GM12891 (cell line): ENCODE measurements around the gene DSTN.

ENCODE experiments used
- DNase-seq: peaks from one replicate; pipeline ENCODE4 v3.0.0; 2011; ENCODE audit warnings: low spot score; ENCODE audit not compliant: insufficient read length
- FAIRE-seq: peaks from 2 replicates; lab custom pipeline; 2011; peaks lifted over from hg19 to GRCh38; lab: Jason Lieb, UNC
- PAX5 ChIP-seq: IDR thresholded peaks from 2 replicates; pipeline ENCODE4 v1.6.1; 2011; ENCODE audit warnings: low read length, moderate library complexity, mild to moderate bottlenecking; ENCODE audit not compliant: insufficient read depth, severe bottlenecking
- POLR2A ChIP-seq: IDR thresholded peaks from 2 replicates; pipeline ENCODE4 v1.6.1; 2011; ENCODE audit warnings: low read depth, low read length, control low read depth
- POLR2AphosphoS5 ChIP-seq: IDR thresholded peaks from 2 replicates; pipeline ENCODE4 v1.6.1; 2011; ENCODE audit warnings: low read depth, low read length, control low read depth
- POU2F2 ChIP-seq: IDR thresholded peaks from 2 replicates; pipeline ENCODE4 v1.6.1; 2011; ENCODE audit warnings: low read depth, mild to moderate bottlenecking, control low read depth, low read length, moderate library complexity
- SPI1 ChIP-seq: IDR thresholded peaks from 2 replicates; pipeline ENCODE4 v1.6.1; 2011; ENCODE audit warnings: low read depth, low read length, control low read depth
- TAF1 ChIP-seq: IDR thresholded peaks from 2 replicates; pipeline ENCODE4 v1.6.1; 2011; ENCODE audit warnings: low read depth, low read length, control low read depth

The DSTN gene

DNA sequence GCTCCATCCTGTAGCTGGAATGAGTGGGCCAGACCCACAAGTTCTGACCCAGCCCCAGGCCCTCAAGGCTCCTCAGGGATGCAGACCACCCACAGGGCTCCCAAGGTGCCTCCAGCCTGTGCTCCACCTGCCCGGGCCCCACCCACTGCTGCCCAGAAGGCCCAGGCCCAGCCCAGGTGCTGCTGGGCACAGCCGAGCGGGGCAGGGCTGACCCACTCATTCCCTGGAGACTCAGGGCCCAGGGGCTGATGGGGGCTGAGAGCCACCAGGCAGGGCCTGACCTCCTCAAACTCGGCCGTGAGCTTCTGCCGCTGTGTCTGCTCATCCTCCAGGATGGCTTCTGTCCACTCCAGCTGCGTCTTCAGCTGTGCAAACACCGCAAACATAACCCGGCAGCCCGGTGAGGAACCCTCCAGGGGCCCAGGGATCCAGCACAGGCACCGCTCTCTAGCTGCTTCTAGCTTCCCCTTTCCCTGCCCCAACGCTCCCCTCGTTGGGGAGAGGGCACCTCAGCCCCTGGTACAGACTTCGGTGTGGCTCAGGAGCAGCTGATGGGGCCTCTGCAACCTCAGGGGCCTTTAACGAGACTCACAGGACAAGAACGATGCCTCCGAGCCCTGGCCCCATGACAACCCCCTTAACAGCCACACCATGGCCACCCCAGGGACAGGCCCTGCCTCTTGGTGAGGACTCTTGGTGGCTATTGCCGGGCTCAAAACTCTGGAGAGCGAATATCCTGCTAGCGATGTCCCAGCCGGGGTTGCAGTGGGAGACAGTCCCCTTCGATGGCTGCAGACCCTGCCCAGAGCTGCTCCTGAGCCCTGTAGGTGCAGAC lies 46.0 kb downstream of the DSTN start:
- no peak for TF ChIP-seq POU2F2
- no peak for TF ChIP-seq PAX5
- TF ChIP-seq TAF1 = no peak
- TF ChIP-seq SPI1 = no peak
- TF ChIP-seq POLR2A = no peak
- no peak for TF ChIP-seq POLR2AphosphoS5
- no peak for FAIRE-seq
- DNase-seq = no peak

DNA sequence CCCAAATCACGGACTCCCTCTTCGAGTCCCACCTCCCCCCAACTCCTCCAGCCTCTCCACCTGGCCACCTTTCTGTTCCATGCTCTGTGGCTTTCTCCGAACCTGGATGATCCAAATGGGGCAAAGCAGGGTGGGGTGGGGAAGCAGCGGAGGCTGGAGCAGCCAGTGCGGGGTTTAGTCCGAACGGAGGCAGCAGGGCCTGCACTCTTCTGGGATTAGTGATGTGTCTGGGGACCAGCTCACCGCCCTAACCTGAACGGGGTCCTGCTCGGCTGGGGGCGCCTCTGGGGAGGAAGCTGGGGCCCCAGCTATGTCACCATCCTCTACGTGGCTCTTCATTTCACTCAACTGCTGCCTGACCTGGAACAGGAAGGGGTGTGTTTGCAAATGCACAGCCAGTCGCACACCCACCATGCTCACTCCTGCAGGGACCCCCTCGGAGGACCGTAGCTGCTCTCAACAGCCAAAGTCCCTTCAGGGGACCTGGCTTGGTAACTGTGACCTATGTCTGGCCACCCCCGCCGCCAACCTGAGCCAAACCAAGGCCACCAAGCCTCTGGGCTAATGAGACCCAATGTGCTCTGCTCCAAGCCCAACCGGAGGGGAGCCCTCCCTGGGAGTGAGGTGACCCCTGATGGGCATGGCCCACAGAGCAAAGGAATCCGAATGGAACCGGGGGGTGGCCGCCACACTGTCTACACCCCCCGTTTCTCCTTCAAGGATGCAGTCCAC lies 46.8 kb downstream of the DSTN start:
- FAIRE-seq (no peak), DNase-seq (no peak)
- TF ChIP-seq PAX5 = no peak
- TF ChIP-seq TAF1 = no peak
- TF ChIP-seq SPI1 = no peak
- TF ChIP-seq POLR2A = no peak
- TF ChIP-seq POU2F2 = no peak

DNA sequence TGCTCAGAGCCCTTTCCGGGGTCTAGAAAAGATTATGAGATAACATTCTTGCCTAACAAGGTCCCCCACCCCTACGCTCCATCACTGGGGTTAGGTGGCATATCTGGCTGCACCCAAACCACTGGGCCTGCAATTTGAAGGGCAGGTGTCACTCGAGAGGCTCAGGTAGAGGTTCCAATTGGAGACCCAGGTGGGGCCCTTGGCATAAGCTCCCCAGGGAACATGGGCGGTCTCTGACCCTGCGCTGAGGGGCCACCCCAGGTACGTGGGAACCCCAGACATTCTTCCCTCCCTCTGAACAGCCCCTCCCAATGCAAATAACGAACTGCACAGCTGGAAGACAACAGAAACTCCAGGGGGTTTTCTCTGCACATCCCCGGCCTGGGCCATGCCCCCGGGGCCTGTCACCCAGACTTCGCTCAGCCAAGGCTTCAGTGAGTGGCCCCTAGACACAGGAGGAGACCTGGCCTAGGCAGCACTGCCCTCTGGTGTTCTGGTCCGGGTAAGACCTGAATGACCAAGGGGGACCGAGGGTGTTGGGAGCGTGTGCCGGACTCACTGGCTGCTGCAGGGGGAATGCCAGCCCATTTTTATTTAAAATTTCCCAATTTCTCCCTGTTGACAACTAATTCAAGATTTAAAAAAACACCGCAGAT lies 47.5 kb downstream of the DSTN start:
- DNase-seq (peak; percentile 70), FAIRE-seq (no peak)
- TF ChIP-seq POLR2A (no peak), POLR2AphosphoS5 (no peak), POU2F2 (no peak), SPI1 (no peak), PAX5 (no peak), TAF1 (no peak)

DNA sequence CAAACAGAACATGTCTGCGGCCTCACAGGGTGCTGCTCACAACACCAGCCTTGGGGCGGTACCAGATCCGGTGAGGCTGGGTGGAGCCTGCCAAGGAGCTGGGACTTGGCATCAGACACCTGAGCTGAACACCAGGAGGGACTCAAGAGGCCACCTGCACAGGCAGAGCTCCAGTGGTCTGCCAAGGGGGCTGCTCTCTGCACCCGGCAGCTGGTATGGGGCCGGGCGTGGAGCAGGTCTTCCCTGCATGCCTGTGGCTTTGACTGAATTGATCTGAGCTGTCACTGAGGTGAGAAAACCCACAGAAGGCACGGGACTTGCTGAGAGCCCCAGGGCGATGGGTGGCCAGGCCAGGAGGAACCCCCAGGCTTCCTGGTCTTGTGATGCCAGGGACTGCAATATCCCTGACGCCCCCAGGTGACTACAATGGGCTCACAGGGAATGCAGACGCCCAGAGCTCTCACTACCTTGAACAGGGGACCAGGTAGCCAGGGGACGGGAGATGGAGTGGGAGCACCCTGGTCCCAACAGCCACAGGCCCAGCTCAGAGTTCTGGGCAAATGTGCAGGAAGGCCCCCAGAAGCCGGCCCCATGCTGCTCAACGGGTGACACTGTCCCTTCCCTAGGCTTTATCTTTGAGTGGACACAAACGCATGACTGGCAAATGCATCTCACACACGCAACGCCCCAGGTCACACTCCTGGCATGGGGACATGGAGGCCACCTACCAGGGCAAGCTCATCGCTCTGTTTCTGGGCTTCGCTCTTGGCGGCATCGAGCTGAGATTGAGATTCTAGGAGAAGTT lies 48.2 kb downstream of the DSTN start:
- TF ChIP-seq TAF1 (no peak), POU2F2 (no peak), SPI1 (no peak)
- FAIRE-seq (no peak), DNase-seq (peak; percentile 8)

DNA sequence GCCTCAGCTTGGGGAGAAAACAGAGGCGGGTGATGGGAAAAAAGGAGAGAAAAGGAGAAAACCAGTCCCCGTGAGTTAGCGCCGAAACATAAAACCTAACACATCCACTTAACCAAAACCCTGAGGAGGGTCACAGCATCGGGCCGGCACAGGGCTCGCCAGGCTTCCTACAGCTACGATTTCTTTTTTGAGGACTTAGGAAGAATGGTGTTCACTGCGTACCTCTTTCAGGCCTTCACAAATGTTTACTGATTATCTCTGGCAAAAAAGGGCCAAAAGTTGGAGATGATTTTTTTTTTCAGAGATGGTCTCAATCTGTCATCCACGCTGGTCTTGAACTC lies 48.8 kb downstream of the DSTN start:
- DNase-seq = no peak
- no peak for TF ChIP-seq POLR2A
- no peak for TF ChIP-seq POU2F2
- no peak for FAIRE-seq

DNA sequence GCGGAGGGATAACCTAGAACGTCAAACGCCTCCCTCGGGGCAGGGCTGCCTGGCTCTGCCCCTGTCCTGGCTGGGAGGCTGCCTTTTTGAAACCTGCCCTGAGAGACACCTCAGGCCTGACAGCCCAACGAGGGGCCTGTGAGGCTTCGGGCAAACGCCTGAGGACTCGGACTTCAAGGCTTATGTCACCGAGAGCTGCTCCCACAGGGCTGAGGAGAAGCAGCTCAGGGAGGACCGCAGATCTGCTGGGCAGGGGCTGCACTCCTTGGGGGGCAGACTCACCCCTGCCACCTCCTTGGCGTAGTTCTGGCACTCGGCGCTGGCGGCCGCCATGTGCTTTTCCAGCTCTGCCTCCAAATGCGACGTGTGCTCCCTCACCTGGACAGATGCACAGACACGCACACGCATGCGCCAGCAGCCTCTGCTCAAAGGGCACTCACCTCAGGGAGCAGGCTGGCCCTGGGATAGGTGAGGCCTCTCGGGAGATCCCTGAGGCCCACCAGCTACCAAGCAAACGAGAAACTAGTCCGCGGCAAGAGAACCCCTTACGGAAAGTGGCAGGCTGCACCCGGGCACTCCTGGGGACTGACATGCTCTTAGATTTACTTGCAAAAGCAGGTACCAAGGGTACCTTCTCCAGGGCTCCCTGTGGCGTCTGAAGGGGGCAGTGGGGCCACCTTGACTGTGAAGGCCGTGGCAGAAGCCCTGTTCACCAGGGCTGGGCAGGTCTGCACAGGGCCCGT lies 49.6 kb downstream of the DSTN start:
- no peak for TF ChIP-seq POLR2A
- no peak for TF ChIP-seq TAF1
- no peak for TF ChIP-seq POLR2AphosphoS5
- no peak for TF ChIP-seq PAX5
- TF ChIP-seq SPI1 = no peak
- no peak for TF ChIP-seq POU2F2
- DNase-seq = peak; percentile 9

DNA sequence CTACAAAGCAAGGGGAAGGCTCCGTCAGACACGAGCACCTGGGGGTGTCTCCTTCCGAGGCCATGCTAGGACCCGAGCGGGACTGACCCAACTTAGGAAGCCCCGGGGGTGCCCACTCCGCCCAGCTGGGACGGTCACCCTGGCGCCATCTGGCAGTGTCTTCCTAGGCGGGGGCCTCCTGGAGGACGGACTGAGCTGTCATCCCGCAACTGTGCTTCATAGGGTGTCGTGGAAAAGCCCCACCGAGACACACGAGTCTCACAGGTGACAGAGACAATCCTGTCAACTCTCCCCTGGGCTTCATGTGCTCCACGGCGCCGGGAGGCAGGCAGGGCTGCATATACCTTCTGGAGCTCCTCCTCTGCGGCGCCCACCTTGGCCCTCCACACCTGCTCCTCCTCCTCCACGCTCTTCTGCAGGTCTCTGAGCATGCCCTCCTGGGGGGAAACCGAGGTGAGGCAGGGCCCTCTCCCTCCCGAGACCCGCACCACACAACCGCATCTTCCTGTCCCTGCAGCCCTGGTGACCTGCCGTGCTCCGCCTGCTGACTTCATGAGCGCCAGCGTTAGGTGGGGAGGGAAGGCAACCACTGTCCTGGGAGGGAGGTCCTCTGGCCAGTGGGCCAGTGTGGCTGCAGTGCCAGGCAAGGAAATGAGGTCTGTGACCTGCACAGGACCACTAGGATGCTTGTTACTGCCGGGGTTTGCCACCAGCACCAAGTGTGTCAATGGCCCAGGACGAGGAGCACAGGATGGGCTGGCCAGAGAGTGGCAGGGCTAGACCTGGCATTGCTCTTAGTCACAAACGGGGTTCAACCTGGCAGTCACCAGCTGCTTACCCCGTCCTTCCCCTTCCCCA lies 50.7 kb downstream of the DSTN start:
- TF ChIP-seq SPI1 (no peak), POLR2A (no peak), POLR2AphosphoS5 (no peak), PAX5 (no peak), TAF1 (no peak), POU2F2 (no peak)
- FAIRE-seq (no peak), DNase-seq (peak; percentile 7)

More for the DNA sequence above, 49.6 kb downstream of the DSTN start:
- FAIRE-seq = no peak

DNA sequence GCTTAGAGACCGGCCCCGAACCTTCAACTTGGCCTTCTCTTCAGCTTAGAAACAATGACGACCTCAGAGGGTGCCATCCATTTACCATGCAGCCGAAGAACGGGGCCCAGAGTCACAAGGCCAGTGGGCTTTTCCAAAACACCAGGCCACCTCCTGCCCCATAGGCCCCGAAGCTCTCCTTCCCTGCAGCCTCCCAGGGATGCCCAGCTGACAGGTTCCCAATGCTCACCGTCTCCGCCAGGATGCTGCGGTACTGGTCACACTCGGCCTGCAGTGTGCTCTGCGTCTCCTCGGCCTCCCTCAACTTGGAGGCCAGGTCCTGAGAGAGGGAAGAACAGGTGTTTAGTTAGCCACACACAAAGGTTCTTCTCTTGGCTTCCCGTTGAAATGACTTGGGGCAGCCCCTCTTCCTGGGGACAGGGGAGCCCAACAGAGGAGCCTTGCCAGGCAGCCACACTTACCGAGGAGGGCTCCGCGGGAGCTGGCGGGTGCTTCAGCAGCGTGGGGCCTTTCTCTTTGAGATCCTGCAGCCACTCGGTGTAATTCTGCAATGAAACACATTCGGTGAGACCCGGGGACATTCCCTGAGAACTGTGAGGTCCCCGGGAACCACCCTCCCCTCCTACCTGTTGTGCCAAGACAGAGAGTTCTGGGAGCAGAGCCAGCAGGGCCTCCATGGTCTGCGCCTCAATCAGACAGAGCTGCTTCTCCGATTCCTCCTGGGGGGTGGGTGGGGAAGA lies 51.5 kb downstream of the DSTN start:
- TF ChIP-seq PAX5 (no peak), POLR2A (no peak), POLR2AphosphoS5 (no peak), SPI1 (no peak), POU2F2 (no peak), TAF1 (no peak)
- FAIRE-seq = no peak
- DNase-seq = no peak
